Mammary epithelial cell (primary cell): ENCODE measurements around the gene RANGRF.

Experiments
- EZH2 ChIP-seq: IDR thresholded peaks from 2 replicates; pipeline ENCODE4 v1.6.1; 2012; ENCODE audit warnings: low read length, inconsistent platforms, borderline replicate concordance
- TF ChIP-seq, protein P1 (sequence below), 2 donors: IDR thresholded peaks in 1 of 2; conservative IDR thresholded peaks in 1 of 2; 2 replicates each; pipeline ENCODE4 v1.5.1; 2011 to 2012; ENCODE audit warnings: inconsistent platforms in 2 of 2, low read length in 2 of 2, mild to moderate bottlenecking in 2 of 2, control low read depth in 1 of 2, low read depth in 1 of 2; ENCODE audit not compliant: insufficient read depth in 1 of 2; ENCODE audit errors: extremely low read depth in 1 of 2

DNA sequence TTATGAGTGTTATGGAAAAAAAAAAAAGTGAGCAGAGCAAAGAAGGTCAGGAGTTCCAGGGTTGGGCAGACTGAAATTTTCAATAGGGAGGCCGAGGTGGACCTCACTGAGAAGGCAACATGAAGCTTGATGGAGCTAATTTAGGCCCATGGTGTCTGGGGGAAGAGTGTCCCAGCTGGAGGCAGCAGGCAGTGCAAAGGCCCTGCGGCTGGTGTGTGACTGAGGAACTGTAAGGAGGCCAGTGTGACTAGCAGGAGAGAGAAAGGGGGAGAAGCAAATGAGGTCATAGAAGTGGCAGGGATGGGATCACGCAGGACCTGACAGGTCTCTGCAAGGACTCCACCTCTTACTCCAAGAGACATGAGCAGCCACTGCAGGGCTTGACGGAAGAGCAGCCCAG is 31.8 kb downstream of the RANGRF start:
- TF ChIP-seq EZH2, result no peak
- TF ChIP-seq, protein P1, sequence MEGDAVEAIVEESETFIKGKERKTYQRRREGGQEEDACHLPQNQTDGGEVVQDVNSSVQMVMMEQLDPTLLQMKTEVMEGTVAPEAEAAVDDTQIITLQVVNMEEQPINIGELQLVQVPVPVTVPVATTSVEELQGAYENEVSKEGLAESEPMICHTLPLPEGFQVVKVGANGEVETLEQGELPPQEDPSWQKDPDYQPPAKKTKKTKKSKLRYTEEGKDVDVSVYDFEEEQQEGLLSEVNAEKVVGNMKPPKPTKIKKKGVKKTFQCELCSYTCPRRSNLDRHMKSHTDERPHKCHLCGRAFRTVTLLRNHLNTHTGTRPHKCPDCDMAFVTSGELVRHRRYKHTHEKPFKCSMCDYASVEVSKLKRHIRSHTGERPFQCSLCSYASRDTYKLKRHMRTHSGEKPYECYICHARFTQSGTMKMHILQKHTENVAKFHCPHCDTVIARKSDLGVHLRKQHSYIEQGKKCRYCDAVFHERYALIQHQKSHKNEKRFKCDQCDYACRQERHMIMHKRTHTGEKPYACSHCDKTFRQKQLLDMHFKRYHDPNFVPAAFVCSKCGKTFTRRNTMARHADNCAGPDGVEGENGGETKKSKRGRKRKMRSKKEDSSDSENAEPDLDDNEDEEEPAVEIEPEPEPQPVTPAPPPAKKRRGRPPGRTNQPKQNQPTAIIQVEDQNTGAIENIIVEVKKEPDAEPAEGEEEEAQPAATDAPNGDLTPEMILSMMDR (conservative IDR thresholded peaks at IDR 0.05 in 1 of 2, IDR thresholded peaks at IDR 0.05 in 1 of 2; ENCODE audit: extremely low read depth in 1 of 2, insufficient read depth in 1 of 2, low read depth in 1 of 2, low read length in 2 of 2), result no peak
